NB4 (cell line): ENCODE data around the gene CDC42EP3.

Source experiments
- MYC ChIP-seq: IDR thresholded peaks from 2 replicates; pipeline ENCODE4 v1.6.1; 2011; ENCODE audit warnings: low read depth, low read length
- POLR2A ChIP-seq: IDR thresholded peaks from 2 replicates; pipeline ENCODE4 v1.6.1; 2011; ENCODE audit warnings: mild to moderate bottlenecking; ENCODE audit not compliant: insufficient read length; ENCODE audit errors: extremely low read depth
- TF ChIP-seq, protein P1 (sequence below): IDR thresholded peaks from one replicate; pipeline ENCODE4 v1.5.1; 2012; ENCODE audit warnings: low read depth, low read length
- TF ChIP-seq, protein P2 (sequence below): IDR thresholded peaks from 2 replicates; pipeline ENCODE4 v1.6.1; 2011; ENCODE audit warnings: low read depth, low read length

GRCh38 chr2:37631292-37631691 is 40.1 kb downstream of the CDC42EP3 start:
- TF ChIP-seq, protein P1, sequence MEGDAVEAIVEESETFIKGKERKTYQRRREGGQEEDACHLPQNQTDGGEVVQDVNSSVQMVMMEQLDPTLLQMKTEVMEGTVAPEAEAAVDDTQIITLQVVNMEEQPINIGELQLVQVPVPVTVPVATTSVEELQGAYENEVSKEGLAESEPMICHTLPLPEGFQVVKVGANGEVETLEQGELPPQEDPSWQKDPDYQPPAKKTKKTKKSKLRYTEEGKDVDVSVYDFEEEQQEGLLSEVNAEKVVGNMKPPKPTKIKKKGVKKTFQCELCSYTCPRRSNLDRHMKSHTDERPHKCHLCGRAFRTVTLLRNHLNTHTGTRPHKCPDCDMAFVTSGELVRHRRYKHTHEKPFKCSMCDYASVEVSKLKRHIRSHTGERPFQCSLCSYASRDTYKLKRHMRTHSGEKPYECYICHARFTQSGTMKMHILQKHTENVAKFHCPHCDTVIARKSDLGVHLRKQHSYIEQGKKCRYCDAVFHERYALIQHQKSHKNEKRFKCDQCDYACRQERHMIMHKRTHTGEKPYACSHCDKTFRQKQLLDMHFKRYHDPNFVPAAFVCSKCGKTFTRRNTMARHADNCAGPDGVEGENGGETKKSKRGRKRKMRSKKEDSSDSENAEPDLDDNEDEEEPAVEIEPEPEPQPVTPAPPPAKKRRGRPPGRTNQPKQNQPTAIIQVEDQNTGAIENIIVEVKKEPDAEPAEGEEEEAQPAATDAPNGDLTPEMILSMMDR, result no peak
- TF ChIP-seq POLR2A (no peak), MYC (no peak)
- TF ChIP-seq, protein P2, sequence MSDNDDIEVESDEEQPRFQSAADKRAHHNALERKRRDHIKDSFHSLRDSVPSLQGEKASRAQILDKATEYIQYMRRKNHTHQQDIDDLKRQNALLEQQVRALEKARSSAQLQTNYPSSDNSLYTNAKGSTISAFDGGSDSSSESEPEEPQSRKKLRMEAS, result no peak
